A549 (cell line): ENCODE results near the gene ZNF423.

Source experiments
- CHD2 ChIP-seq: fragments of 150-350 bp; IDR thresholded peaks from 2 replicates; pipeline ENCODE4 v1.6.1; 2014; ENCODE audit warnings: low read length; ENCODE audit not compliant: partially characterized antibody
- EP300 ChIP-seq, 2 experiments: fragments of >200 bp; sonication (Bioruptor Twin); formaldehyde crosslinking; IDR thresholded peaks; 2 replicates in 1 of 2; 3 replicates in 1 of 2; pipeline ENCODE4 v1.6.1; 2016 to 2017
- JUN ChIP-seq, 2 experiments: fragments of >200 bp; sonication (Bioruptor Twin); formaldehyde crosslinking; IDR thresholded peaks; 2 replicates in 1 of 2; 3 replicates in 1 of 2; pipeline ENCODE4 v1.6.1; 2016 to 2017
- POLR2A ChIP-seq: IDR thresholded peaks from 2 replicates; pipeline ENCODE4 v1.6.1; 2012; ENCODE audit warnings: mild to moderate bottlenecking, low read length
- RCOR1 ChIP-seq: fragments of 150-350 bp; IDR thresholded peaks from 2 replicates; pipeline ENCODE4 v1.6.1; 2014; ENCODE audit warnings: antibody characterized with exemption, low read length, low read depth
- TP53 ChIP-seq: fragments of 250-450 bp; sonication (Bioruptor Pico); IDR thresholded peaks from 2 replicates; pipeline ENCODE4 v1.5.0; 2021; ENCODE audit warnings: mild to moderate bottlenecking, moderate library complexity
- ZSCAN20 ChIP-seq: fragments of 250-450 bp; sonication (Bioruptor Pico); IDR thresholded peaks from 2 replicates; pipeline ENCODE4 v1.8.0; 2022; ENCODE audit warnings: mild to moderate bottlenecking, moderate library complexity
- TF ChIP-seq, protein P1 (sequence below): fragments of >200 bp; sonication (Bioruptor Twin); formaldehyde crosslinking; IDR thresholded peaks from 3 replicates; pipeline ENCODE4 v1.5.1; 2016

DNA sequence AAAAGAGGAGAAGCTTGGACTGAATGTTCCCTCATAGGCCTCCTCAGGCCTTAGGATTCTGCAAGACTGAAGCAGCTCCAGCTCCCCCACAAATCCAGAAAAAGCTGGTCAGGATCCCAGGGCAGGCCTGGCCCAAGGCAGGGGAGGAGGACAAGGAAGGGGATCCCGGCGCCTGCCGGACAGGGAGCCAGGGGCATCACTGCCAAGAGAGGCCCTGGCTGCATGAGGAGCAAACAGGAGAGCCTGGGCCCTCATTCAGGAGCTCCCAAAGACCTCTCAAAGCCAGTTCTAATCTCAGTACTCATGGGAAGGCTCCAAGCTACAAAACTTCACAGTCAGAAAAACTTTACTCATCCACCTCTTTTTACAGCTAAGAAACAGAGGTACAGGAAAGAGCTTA lies 67.3 kb downstream of the ZNF423 start:
- TF ChIP-seq, protein P1, sequence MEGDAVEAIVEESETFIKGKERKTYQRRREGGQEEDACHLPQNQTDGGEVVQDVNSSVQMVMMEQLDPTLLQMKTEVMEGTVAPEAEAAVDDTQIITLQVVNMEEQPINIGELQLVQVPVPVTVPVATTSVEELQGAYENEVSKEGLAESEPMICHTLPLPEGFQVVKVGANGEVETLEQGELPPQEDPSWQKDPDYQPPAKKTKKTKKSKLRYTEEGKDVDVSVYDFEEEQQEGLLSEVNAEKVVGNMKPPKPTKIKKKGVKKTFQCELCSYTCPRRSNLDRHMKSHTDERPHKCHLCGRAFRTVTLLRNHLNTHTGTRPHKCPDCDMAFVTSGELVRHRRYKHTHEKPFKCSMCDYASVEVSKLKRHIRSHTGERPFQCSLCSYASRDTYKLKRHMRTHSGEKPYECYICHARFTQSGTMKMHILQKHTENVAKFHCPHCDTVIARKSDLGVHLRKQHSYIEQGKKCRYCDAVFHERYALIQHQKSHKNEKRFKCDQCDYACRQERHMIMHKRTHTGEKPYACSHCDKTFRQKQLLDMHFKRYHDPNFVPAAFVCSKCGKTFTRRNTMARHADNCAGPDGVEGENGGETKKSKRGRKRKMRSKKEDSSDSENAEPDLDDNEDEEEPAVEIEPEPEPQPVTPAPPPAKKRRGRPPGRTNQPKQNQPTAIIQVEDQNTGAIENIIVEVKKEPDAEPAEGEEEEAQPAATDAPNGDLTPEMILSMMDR: no peak
- TF ChIP-seq JUN (IDR thresholded peaks at IDR 0.05) (no peak), ZSCAN20 (no peak), CHD2 (no peak), POLR2A (no peak), RCOR1 (no peak), EP300 (IDR thresholded peaks at IDR 0.05) (no peak), TP53 (CRISPR knock-in tag) (no peak)
